Stimulated activated CD4-positive, alpha-beta T cell treated with anti-CD3 and anti-CD28 coated beads, TNF-alpha, amount 100 ng/mL, for 24 hours (primary cell): Measurements from ENCODE around the gene ITCH.
"Not testable (repeated sequence)": the region's sequence is repeated elsewhere in the genome, so short reads cannot be mapped to it uniquely, and the experiment has no call there.

Source experiments
- DNase-seq, 3 experiments: peaks; one replicate each; pipeline ENCODE4 v3.0.0-alpha.2; 2020; ENCODE audit warnings: low read depth in 3 of 3

ITCH gene

DNA sequence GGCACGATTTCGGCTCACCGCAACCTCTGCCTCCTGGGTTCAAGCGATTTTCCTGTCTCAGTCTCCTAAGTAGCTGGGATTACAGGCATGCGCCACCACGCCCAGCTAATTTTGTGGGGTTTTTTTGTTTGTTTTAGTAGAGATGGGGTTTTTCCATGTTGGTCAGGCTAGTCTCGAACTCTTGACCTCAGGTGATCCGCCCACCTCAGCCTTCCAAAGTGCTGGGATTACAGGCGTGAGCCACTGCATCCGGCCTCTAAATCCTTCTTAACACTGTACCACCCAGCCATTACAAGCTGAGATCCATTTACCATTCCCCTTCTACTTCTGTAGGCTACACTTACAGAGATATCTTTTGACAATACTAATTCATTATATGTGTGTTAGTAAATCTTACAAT lies 51.5 kb downstream of the ITCH start:
- not testable (repeated sequence) for DNase-seq

- DNase-seq, result no peak
These were observed 52.0 kb downstream of the ITCH start for GRCh38 chr20:34415079-34415478.

DNA sequence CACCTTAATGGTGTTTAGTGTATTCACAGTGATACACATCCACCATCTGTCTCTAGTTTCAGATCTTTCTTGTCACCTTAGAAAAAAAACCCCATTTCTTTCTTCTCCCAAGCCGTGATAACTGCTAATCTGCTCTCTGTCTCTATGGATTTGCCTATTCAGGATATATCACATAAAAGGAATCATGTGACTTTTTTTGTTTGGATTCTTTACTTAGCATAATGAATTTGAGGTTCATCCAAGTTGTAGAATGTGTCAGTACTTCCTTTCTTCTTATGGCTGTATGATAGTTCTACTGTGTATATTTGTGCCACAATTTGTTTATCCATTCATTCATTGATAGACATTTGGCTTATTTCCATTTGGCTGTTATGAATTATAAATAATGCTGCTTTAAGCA lies 57.1 kb downstream of the ITCH start:
- no peak for DNase-seq

GRCh38 chr20:34420975-34421374 lies 57.9 kb downstream of the ITCH start:
- no peak for DNase-seq

DNA sequence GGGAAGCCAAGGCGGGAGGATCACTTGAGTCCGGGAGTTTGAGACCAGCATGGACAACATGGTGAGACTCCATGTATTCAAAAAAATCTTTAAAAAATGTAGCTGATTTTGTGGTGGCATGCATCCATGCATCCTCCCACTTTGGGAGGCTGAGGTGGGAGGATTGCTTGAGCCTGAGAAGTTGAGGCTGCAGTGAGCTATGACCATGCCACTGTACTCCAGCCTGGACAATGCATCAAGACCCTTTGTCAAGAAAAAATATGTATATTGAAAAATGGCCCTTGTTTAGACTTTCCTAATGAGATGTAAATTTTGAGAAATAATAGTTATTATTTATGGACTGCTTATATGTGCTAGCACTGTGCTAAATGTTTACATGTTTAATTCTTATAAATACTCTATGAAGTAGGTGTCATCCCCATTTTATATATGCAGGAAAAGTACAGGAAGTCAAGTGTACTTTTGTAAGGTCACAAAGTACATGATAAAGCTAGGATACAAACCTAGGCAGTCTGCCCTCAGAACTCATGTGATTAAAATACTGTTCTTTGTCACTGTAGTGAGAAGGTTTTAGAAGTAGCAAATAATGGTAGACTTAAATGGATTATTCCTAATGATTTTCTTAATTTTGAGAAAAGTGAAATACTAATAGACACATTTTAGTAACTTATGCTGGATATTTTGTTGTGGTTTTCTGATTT lies 58.8 kb downstream of the ITCH start:
- no peak for DNase-seq

DNA sequence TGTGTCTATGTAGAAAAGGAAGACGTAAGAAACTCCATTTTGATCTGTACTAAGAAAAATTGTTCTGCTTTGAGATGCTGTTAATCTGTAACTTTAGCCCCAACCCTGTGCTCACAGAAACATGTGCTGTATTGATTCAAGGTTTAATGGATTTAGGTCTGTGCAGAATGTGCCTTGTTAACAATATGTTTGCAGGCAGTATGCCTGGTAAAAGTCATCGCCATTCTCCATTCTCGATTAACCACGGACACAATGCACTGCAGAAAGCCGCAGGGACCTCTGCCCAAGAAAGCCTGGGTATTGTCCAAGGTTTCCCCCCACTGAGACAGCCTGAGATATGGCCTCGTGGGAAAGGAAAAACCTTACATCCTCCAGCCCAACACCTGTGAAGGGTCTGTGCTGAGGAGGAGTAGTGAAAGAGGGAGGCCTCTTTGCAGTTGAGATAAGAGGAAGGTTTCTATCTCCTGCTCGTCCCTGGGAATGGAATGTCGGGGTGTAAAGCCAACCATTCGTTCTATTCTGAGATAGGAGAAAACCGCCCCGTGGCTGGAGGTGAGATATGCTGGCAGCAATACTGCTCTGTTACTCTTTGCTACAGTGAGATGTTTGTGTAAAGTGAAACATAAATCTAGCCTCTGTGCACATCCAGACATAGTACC lies 62.1 kb downstream of the ITCH start:
- DNase-seq, result not testable (repeated sequence)

DNA sequence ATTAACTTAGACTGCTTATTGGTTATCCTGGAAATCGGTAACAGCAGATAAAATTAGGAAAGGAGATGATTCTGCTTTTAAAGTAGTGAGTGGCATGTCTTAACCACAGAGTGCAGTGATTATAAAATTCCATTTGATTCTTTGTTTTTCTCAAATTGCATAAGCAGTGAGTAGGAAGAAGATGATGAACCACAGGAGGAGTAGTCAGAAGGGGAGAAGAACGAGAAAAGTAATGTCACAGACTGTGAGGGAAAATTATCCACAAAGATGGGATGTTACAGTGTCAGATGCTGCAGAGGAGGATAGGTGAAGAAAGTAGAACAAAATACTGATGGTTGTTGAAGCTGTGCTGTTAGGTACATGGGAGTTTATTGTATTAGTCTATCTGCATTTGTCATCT lies 63.0 kb downstream of the ITCH start:
- DNase-seq, result no peak

GRCh38 chr20:34427331-34427730 lies 64.3 kb downstream of the ITCH start:
- DNase-seq, result no peak

DNA sequence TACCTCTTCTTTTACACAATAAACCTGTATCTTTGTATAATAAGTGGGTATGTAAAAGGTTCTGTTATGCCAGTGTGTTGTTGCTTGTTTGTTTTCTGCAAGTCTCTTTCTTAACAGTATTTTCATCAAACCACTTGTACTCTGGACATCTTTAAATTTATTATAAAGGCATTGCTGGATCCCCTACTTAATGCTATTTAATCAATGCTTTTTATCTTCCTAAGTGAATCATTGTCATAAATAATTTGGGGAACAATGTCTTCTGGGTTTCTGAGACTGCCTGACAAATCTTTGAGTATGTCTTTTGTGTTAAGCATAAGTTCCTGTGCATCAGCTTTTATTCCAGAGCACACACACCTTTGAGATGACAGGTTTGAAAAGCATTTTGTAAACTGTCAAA lies 64.7 kb downstream of the ITCH start:
- no peak for DNase-seq

GRCh38 chr20:34431168-34431567 lies 68.1 kb downstream of the ITCH start:
- DNase-seq, result no peak

DNA sequence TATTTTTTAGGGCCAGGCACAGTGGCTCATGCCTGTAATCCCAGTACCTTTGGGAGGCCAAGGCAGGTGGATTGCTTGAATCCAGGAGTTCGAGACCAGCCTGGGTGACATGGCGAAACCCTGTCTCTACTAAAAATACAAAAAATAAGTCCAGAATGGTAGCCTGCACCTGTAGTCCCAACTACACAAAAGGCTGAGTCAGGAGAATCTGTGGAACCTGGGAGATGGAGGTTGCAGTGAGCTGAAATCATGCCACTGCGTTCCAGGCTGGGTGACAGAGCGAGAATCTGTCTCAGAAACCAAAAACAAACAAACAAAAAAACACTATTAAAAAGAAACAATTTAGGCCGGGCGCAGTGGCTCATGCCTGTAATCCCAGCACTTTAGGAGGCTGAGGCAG lies 69.6 kb downstream of the ITCH start:
- DNase-seq, result not testable (repeated sequence)

DNA sequence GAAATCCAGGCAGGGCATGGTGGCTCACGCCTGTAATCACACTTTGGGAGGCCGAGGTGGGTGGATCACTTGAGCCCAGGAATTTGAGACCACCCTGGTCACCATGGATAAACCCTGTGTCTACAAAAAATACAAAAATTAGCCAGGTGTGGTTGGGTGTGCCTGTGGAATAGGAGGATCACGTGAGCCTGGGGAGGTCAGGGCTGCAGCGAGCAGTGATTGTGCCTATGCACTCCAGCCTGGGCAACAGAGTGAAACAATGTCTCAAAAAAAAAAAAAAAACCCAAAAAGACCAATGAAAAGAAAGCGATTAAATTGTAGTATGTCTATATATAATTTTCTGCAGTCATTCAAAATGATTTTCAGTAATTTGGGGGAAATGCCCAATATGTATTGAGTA lies 70.3 kb downstream of the ITCH start:
- no peak for DNase-seq

GRCh38 chr20:34435589-34435988 lies 72.5 kb downstream of the ITCH start:
- DNase-seq, result no peak

DNA sequence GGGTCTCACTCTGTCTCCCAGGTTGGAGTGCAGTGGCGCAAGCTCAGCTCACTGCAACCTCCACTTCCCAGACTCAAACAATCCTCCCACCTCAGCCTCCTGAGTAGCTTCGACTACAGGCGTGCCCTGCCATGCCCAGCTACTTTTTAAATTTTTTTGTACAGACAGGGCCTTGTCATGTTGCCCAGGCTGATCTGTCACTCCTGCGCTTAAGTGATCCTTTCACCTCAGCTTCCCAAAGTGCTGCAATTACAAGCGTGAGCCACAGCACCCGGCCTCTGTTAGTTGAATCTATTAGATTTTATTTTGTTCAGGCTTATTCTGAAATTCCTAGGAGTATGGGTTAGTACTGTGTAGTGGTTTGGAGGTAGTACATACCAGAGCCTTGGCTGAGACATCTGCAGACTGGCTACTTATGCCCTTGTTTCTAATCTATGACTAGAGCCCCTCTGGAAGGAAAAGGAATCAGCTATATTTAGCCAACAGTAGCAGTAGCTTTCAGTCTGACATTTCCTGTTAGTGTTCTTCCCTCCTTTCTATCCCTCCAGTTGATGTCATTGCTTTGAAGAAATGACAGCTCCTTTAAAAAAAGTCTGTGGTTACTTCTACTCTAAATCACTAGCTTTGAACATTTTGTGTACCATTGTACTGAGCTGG lies 74.4 kb downstream of the ITCH start:
- DNase-seq, result no peak

GRCh38 chr20:34439168-34439567 lies 76.1 kb downstream of the ITCH start:
- no peak for DNase-seq

- not testable (repeated sequence) for DNase-seq
These were observed 78.3 kb downstream of the ITCH start for GRCh38 chr20:34441423-34441822.

DNA sequence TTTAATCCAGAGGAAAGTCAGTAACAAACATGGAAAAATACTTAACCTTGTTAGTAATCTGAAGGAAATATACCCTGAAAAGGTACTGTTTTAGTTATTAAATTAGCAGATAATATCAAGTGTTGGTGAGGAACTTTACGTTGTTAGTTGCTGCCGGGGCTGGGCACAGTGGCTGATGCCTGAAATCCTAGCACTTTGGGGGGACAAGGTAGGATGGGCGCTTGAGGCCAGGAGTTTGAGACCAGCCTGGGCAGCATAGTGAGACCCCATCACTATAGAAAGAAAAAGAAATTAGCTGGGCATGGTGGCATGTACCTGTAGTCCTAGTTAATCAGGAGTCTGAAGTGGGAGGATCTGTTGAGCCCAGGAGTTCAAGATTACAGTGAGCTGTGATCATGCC lies 80.5 kb downstream of the ITCH start:
- no peak for DNase-seq

GRCh38 chr20:34445177-34446065 lies 82.3 kb downstream of the ITCH start:
- no peak for DNase-seq

- no peak for DNase-seq
These were observed 85.4 kb downstream of the ITCH start for GRCh38 chr20:34448517-34448916.

- no peak for DNase-seq
These were observed 86.9 kb downstream of the ITCH start for GRCh38 chr20:34449674-34450592.
